ENCODE data around the gene HES1. TPM values are rescaled to one million over a fixed set of nuclear protein-coding genes. Genes with fewer than 3 reads are reported as not detected.
"Not testable (repeated sequence)": the region's sequence is repeated elsewhere in the genome, so short reads cannot be mapped to it uniquely, and the experiment has no call there.

The HES1 gene
- total RNA-seq, 1 donor, result 22.9 TPM

DNA sequence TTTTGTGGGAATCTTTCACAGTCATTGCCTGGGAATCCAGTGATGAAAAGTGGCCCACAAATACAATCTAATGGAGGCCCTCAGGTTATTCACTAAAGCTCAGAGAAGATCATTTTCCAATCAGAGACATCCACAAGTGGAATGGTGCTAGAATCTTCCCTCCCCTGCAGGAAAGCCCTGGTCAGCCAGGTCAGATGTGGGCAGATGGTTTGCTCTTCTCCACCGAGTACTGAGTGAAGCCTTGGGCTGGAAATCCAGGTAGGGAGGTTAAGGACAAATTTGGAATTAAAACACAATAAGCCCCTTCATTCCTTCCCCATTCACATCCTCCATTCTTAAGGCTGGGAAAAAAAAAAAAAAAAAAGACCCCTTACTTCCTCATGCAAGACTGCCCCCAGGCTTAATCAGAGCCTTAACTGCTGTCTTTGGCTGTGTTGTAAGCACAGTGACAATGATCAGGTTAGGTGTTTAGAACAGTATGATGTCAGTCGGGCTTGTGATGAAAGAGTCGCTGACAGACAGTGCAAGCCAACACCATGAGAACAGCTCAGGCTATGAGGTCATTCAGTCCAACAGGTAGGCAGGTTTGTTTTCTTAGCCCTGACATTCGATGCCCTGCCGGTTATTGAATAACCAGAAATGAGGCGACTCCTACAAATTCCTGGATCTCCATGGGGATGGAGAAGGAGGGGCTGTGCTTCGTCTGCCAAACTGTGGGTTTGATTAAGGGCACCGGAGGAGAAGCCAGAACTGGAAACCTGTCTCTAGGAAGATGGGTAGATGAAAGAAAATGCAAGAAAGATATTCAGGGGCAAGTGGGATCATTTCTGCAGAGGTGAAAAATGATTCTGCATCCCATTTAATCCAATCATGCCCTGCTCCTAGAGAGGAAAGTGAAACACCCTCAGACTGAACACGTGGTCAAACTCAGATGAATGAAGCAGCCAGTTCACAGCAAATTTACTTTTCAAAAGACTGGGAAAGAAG is 23.5 kb upstream of the HES1 start:
- Histone ChIP-seq H3K9me3 (ENCODE audit: low read depth, low read length) (no peaks in the 10 kb centered on the region), H3K4me1 (ENCODE audit: insufficient read depth, low read length) (peaks cover 6% of the 10 kb centered on the region), H3K27me3 (ENCODE audit: insufficient read depth, low read length) (no peaks in the 10 kb centered on the region), H3K4me3 (ENCODE audit: low read length) (no peak overlapping the region)

DNA sequence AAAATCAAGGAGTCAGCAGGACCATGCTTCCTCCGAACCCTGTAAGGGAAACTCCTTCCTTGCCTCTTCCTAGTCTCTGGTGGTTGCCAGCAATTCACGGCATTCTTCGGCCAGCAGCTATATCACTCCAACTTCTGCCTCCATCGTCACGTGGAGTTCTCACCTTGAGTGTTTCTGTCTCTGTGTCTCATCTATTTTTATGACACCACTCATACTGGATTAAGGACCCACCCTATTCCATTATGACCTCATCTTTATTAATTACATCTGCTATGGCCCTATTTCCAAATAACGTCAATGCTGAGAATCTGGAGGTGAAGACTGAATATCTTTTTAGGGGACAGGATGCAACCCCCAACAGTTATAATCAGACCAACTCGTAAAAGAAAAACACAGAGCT is 21.8 kb upstream of the HES1 start:
- no peak overlapping the region for H3K4me3 ChIP-seq (ENCODE audit: low read length)
- no peaks in the 10 kb centered on the region for H3K9me3 ChIP-seq (ENCODE audit: low read depth, low read length)
- H3K27me3 ChIP-seq (ENCODE audit: insufficient read depth, low read length), result no peaks in the 10 kb centered on the region
- peaks cover 6% of the 10 kb centered on the region for H3K4me1 ChIP-seq (ENCODE audit: insufficient read depth, low read length)

DNA sequence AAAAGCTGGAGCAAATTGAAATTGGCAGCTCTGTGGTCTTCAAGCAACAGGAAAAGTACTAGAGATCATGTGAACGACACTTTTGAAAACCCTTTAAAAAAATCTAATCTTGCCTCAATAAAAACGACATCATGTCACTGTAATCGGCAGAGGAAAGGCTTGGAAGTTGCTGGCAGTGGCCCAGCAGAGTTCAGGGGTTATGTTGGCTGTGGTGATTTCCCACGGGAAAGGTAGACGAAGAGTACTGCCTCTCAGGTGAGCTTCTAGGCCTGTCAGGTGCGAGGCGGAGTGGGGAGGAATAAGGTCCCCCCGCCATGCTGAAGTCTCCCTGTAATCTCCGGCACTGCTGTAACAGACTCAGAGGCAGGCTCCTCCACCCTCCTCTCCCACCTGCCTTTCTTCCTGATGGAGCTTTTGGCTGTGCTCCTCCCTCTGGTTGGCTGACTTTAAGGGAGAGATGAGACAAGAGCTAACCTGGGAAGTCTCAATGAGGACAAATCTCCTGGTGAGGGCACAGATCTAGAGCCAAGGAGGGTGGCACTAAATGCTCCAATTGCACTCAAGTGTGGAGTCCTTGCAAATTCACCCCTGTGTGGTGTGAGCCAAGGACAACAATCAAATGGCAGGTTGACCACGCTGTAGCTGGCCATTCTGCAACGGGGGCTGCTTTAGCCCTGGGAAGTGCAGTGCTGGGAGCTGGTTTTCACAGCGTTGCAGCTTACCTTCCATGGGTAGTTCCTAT is 18.7 kb upstream of the HES1 start:
- H3K27me3 ChIP-seq (ENCODE audit: insufficient read depth, low read length), result no peaks in the 10 kb centered on the region
- no peaks in the 10 kb centered on the region for H3K9me3 ChIP-seq (ENCODE audit: low read depth, low read length)
- no peak overlapping the region for H3K4me3 ChIP-seq (ENCODE audit: low read length)
- peaks cover 21% of the 10 kb centered on the region for H3K4me1 ChIP-seq (ENCODE audit: insufficient read depth, low read length)

DNA sequence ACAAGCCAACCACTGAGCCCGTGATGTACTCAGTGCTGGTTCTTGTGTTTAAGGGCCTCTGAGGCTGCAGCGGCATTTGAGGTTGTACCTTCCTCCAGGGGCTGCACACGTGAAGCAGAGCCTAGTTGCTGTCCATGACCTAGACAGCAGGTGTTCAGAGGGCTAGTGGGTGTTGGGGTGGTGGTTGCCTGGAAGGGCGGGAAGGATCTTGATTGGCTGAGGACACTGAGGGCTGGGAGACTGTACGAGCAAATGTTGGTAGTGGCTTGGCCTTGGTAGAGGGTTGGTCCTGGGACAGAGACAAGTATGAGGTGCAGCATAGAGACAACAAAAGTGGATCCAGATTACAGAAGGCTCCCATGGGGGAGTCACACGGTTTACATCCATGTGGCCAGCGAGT is 17.0 kb upstream of the HES1 start:
- Histone ChIP-seq H3K4me1 (ENCODE audit: insufficient read depth, low read length) (peaks cover 21% of the 10 kb centered on the region), H3K4me3 (ENCODE audit: low read length) (no peak overlapping the region), H3K9me3 (ENCODE audit: low read depth, low read length) (no peaks in the 10 kb centered on the region), H3K27me3 (ENCODE audit: insufficient read depth, low read length) (no peaks in the 10 kb centered on the region)

DNA sequence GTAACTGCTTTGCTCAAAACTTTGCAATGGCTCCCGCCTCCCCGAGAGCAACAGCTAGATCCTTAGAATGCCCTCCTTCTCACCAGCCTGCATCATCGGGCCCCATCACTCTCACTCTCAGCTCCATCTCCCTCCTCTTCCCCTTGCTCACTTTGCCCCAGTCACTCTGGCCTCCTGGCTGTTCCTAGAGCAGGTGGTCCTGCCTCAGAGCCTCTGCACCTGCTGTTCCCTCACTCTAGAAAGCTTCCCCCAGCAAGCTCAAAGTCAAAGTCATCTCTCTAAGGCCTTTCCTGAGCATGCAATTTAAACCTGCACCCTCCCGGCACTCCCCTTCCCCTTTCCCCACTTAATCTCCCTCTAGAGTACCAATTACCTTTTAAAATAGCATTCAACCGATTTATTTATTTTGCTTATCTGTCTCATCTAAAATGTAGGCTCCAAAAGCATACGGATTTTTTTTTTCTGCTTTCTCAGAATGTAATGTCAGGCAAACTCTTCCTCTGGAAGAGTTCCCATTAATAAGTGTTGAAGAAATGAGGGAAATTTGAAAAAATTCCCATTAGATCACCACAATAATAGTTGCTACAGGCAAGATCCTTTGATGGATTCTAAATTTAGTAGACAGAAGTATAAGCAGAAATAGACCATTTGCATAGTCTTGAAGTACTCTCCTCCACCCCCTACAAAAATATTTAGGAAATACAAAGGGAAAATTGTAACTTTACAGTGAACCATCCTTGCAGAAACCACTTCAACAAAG is 15.9 kb upstream of the HES1 start:
- no peaks in the 10 kb centered on the region for H3K27me3 ChIP-seq (ENCODE audit: insufficient read depth, low read length)
- no peaks in the 10 kb centered on the region for H3K9me3 ChIP-seq (ENCODE audit: low read depth, low read length)
- H3K4me1 ChIP-seq (ENCODE audit: insufficient read depth, low read length), result peaks cover 21% of the 10 kb centered on the region
- H3K4me3 ChIP-seq (ENCODE audit: low read length), result no peak overlapping the region

DNA sequence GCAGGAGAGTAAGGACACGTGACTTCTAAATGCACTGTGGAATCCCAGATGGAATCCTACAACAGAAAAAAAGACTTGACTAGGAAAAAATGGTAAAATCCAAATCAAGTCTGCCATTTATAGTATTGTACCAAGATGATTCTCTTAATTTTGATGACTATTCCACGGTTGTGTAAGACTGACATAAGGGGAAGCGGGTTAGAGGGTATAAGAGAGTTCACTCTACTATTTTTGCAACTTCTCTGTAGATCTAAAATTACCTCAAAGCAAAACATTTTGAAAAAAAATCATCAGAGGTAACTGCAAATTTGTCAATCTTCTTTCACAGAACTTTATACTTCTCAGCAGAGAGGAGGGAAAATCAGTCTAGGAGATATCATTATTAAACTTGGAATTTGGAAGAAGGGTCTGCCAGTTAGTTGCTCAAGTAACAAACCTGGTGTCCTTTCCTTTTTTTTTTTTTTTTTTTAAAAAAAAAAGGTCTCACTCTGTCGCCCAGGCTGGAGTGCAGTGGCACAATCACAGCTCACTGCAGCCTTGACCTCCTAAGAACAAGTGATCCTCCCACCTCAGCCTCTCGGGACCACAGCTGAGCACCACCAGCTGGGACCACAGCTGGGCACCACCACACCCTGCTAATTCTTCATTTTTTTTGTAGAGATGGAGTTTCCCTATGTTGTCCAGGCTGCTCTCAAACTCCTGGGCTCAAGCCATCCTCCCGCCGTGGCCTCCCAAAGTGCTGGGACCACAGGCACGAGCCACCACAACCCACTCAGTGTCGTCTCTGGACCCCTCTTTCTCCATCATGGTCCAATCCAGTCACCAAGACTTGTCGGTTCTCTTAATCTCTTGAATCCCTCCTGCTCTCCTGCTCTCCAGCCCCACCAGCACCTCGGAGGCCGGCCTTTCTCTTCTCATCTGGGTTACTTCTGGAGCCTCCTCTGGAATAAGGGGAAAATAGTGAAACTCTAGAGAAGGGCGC is 14.9 kb upstream of the HES1 start:
- H3K27me3 ChIP-seq (ENCODE audit: insufficient read depth, low read length), result peaks cover 4% of the 10 kb centered on the region
- no peak overlapping the region for H3K4me3 ChIP-seq (ENCODE audit: low read length)
- peaks cover 21% of the 10 kb centered on the region for H3K4me1 ChIP-seq (ENCODE audit: insufficient read depth, low read length)
- H3K9me3 ChIP-seq (ENCODE audit: low read depth, low read length), result no peaks in the 10 kb centered on the region

DNA sequence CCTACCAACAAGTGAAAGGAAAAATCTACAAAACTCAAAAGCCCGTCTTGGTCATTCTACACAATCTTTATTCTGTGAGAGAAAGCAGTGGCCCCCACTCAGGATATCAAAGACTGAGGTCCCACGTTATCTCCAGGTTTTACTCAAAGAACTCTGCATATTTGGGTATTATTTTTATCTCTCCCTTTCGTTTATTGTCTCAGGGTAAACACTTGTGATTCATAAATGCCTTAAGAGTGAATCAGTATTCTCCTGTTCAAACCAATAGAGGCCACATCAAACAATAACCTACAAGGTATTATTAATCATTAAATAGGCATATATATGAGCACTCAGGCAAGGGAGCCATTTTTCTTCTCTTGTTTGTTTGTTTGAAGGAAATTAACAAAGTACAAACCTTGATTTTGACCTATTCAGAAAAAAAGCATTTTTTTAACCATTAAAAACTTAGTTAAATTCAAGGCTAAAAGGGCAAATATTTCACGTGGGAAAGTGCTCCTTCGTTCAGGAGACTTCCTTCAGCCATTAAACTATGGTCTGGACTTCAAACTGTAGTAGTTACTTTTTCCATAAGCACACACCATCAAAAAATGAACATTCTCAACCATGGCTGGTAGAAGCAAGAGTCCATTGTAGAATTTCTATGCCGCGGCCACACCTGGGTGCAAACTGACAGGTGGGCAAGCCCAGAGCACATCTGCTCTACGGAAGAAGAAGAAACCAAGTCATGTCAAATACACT is 13.9 kb upstream of the HES1 start:
- no peaks in the 10 kb centered on the region for H3K9me3 ChIP-seq (ENCODE audit: low read depth, low read length)
- H3K4me3 ChIP-seq (ENCODE audit: low read length), result no peak overlapping the region
- peaks cover 21% of the 10 kb centered on the region for H3K4me1 ChIP-seq (ENCODE audit: insufficient read depth, low read length)
- H3K27me3 ChIP-seq (ENCODE audit: insufficient read depth, low read length), result peaks cover 4% of the 10 kb centered on the region

DNA sequence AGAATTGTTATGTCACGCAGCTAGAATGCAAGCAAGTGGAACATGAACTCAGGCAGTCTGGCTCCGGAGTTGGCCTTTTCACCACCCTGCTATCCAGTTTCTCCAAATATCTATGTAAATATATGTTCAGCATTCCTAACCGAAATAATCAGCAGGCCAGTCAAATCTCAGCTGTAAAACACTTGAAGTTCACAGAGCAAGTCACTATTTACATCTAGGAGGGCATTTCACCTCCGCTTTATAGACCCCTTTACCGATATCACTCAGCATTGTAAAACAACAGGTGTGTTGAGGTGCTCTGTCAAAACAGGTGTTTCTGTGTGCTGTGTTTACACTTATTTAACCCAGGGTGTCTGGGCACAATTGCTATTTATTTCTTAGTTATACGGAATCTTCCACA is 12.2 kb upstream of the HES1 start:
- Histone ChIP-seq H3K27me3 (ENCODE audit: insufficient read depth, low read length) (peaks cover 4% of the 10 kb centered on the region), H3K4me3 (ENCODE audit: low read length) (no peak overlapping the region), H3K9me3 (ENCODE audit: low read depth, low read length) (no peaks in the 10 kb centered on the region)

DNA sequence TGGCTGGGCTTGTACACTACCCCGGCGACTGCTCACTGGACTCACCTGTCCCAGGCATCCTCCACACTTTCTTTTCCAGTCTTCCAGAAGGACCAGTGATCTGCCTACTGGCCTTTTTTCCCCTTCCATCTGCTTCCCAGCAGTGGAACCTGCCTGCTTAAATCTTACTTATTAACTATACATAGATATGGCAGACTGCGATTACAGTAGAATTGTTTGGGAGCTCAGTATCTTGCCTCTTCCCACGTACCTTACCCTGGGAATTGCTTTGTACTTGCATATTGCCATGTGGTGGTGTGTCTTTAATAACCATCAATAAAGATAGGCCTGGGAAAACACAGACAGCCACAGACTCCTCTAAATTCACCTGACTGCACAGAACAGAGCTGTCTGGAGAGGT is 11.8 kb upstream of the HES1 start:
- H3K27me3 ChIP-seq (ENCODE audit: insufficient read depth, low read length), result peaks cover 4% of the 10 kb centered on the region
- H3K4me3 ChIP-seq (ENCODE audit: low read length), result no peak overlapping the region
- no peaks in the 10 kb centered on the region for H3K9me3 ChIP-seq (ENCODE audit: low read depth, low read length)
- peaks cover 21% of the 10 kb centered on the region for H3K4me1 ChIP-seq (ENCODE audit: insufficient read depth, low read length)

More for the DNA sequence above, 12.2 kb upstream of the HES1 start:
- peaks cover 21% of the 10 kb centered on the region for H3K4me1 ChIP-seq (ENCODE audit: insufficient read depth, low read length)

DNA sequence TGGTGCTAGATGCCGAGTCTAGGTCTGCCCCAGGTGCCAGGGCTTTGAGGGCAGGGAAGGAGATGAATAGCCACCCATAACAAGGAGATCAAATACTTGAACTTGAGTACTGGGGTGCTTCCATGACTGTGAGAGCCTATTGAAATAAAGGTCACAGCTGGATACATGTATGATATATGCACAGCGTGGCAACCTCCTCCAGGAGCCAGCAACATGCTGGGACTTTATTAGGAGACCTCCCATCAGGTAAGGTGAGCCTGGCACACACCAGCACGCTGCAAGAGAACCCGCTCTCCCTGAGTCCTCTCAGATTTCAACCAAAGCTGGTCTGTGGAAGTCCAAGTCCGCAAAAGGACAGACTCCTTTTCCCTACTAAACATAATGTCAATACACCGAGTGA is 10.5 kb upstream of the HES1 start:
- H3K4me1 ChIP-seq (ENCODE audit: insufficient read depth, low read length), result peaks cover 19% of the 10 kb centered on the region
- no peaks in the 10 kb centered on the region for H3K9me3 ChIP-seq (ENCODE audit: low read depth, low read length)
- H3K4me3 ChIP-seq (ENCODE audit: low read length), result no peak overlapping the region
- peaks cover 11% of the 10 kb centered on the region for H3K27me3 ChIP-seq (ENCODE audit: insufficient read depth, low read length)

DNA sequence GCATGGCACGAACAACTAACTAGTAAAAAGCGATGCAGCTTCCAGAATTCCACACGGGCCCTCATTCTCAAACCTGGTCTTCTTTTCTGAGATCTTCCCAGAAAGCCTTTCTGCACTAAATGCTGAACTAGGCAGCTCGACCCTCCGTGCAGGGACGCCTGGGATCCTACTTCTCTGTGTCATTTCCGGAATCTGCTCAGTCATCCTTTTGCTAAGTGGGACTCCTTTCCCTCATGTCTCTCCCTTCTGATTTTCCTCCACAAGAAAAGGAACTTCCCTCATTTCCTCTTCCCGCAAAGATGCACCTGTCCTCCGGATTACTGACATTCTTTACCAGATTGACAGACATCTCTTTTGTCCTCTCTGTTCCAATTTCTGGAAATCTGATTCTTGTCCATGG is 9.2 kb upstream of the HES1 start:
- no peaks in the 10 kb centered on the region for H3K9me3 ChIP-seq (ENCODE audit: low read depth, low read length)
- H3K4me3 ChIP-seq (ENCODE audit: low read length), result no peak overlapping the region
- H3K4me1 ChIP-seq (ENCODE audit: insufficient read depth, low read length), result peaks cover 19% of the 10 kb centered on the region
- peaks cover 24% of the 10 kb centered on the region for H3K27me3 ChIP-seq (ENCODE audit: insufficient read depth, low read length)

DNA sequence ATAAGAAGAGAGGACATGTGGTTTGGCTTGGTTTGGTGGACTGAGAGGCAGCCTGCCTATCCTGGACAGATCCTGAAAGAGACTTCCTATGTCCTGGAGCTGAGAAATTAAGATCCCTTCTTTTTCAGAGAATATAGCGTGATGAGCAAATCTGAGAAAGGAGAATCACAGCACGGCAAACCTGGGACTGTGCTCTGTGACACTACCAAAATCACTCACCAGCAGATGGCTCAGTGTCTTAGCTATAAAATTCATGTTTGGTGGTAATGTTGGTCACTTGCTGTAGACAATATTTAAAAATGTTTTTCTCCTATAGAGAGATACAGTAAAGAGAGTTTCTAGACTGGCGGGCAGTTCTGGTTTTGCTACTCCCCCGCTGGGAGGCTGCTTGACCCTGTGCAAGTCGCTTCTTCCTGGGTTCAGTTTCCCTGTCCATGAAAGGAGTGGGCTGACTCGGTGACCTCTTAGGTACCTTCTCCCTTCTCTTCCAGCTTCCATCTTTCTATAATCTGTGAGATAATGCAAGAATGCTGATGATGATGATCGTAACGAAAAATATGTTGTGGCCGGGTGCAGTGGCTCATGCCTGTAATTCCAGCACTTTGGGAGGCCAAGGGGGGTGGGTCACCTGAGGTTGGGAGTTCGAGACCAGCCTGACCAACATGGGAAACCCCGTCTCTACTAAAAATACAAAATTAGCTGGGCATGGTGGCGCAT is 7.6 kb upstream of the HES1 start:
- Histone ChIP-seq H3K27me3 (ENCODE audit: insufficient read depth, low read length) (peaks cover 39% of the 10 kb centered on the region), H3K9me3 (ENCODE audit: low read depth, low read length) (no peaks in the 10 kb centered on the region), H3K4me3 (ENCODE audit: low read length) (no peak overlapping the region), H3K4me1 (ENCODE audit: insufficient read depth, low read length) (peaks cover 24% of the 10 kb centered on the region)

DNA sequence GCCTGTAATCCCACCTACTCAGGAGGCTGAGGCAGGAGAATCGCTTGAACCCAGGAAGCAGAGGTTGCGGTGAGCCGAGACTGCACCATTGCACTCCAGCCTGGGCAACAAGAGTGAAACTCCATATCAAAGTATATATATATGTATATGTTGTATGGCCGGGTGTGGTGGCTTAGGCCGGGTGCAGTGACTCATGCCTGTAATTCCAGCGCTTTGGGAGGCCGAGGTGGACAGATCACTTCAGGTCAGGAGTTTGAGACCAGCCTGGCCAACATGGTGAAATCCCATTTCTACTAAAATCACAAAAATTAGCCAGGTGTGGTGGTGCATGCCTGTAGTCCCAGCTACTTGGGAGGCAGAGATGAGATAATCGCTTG is 7.0 kb upstream of the HES1 start:
- not testable (repeated sequence) for H3K4me3 ChIP-seq (ENCODE audit: low read length); H3K9me3 ChIP-seq (ENCODE audit: low read depth, low read length)
- Histone ChIP-seq H3K4me1 (ENCODE audit: insufficient read depth, low read length) (peaks cover 29% of the 10 kb centered on the region), H3K27me3 (ENCODE audit: insufficient read depth, low read length) (peaks cover 44% of the 10 kb centered on the region)

All from mononuclear cell (primary cell).